H1 (cell line): ENCODE results near the gene PPP2R3C. TPM values are rescaled to one million over a fixed set of nuclear protein-coding genes. Genes with fewer than 3 reads are reported as not detected.

Experiments used
- CTCF ChIA-PET: fragments of 300-600 bp; sonication (Branson Sonifier 250); formaldehyde crosslinking; loops from one replicate; lab custom pipeline; 2021; ENCODE audit not compliant: partially characterized antibody; lab: Charles Lee
- POLR2A ChIA-PET: fragments of 300-600 bp; sonication (Branson Sonifier 250); formaldehyde crosslinking; loops from one replicate; lab custom pipeline; 2021; ENCODE audit warnings: inconsistent platforms; ENCODE audit not compliant: partially characterized antibody; lab: Charles Lee
- DNase-seq, 2 experiments: peaks; one replicate each; pipeline versions ENCODE4 v3.0.0 to v3.0.0-alpha.2; 2010 to 2022; ENCODE audit warnings: low spot score in 2 of 2, low read depth in 1 of 2, mixed read lengths in 1 of 2
- FAIRE-seq: peaks from 2 replicates; lab custom pipeline; 2011; peaks lifted over from hg19 to GRCh38; lab: Jason Lieb, UNC
- H2AFZ ChIP-seq: 2 replicates; pipeline ENCODE4 v1.8.1; 2012; ENCODE audit warnings: low read length, inconsistent platforms
- H2AK5ac ChIP-seq: 2 replicates; pipeline ENCODE4 v1.6.1; 2013; ENCODE audit warnings: low read depth, low read length
- H2BK120ac ChIP-seq: replicated peaks from 2 replicates; pipeline ENCODE3; 2013; ENCODE audit warnings: low read depth, low read length, inconsistent platforms
- H2BK12ac ChIP-seq: 2 replicates; pipeline ENCODE4 v1.6.1; 2013; ENCODE audit warnings: low read depth, low read length
- H2BK15ac ChIP-seq: 2 replicates; pipeline ENCODE4 v1.6.1; 2013; ENCODE audit warnings: low read length
- H2BK20ac ChIP-seq: 2 replicates; pipeline ENCODE4 v1.6.1; 2013; ENCODE audit warnings: low read length
- H2BK5ac ChIP-seq: 2 replicates; pipeline ENCODE4 v1.6.1; 2013; ENCODE audit warnings: low read depth, low read length
- H3K14ac ChIP-seq: 2 replicates; pipeline ENCODE4 v1.6.1; 2013; ENCODE audit warnings: inconsistent platforms; ENCODE audit not compliant: insufficient read length
- H3K18ac ChIP-seq: 2 replicates; pipeline ENCODE4 v1.6.1; 2013; ENCODE audit warnings: low read length; ENCODE audit errors: extremely low read depth
- H3K23ac ChIP-seq: 2 replicates; pipeline ENCODE4 v1.6.1; 2013; ENCODE audit warnings: inconsistent platforms; ENCODE audit not compliant: insufficient read length
- H3K23me2 ChIP-seq: 2 replicates; pipeline ENCODE4 v1.6.1; 2013; ENCODE audit warnings: low read depth, low read length
- H3K27ac ChIP-seq: 2 replicates; pipeline ENCODE4 v1.6.1; 2011; ENCODE audit warnings: low read depth, low read length, inconsistent platforms
- H3K27me3 ChIP-seq, 4 experiments: replicated peaks in 1 of 4; 1 replicate in 1 of 4; 2 replicates in 3 of 4; pipeline versions ENCODE4 v1.6.1 to v1.8.1; 2011 to 2013; ENCODE audit warnings: low read length in 3 of 4, mild to moderate bottlenecking in 3 of 4, inconsistent platforms in 2 of 4, mixed read lengths in 2 of 4, moderate library complexity in 1 of 4; ENCODE audit not compliant: control insufficient read depth in 3 of 4, insufficient read depth in 3 of 4; ENCODE audit errors: extremely low read depth in 1 of 4
- H3K36me3 ChIP-seq, 4 experiments: 2 replicates each; pipeline versions ENCODE4 v1.6.1 to v1.8.1; 2011 to 2013; ENCODE audit warnings: mild to moderate bottlenecking in 4 of 4, low read length in 3 of 4, moderate library complexity in 2 of 4, control low read depth in 1 of 4, inconsistent platforms in 1 of 4; ENCODE audit not compliant: insufficient read depth in 4 of 4, control insufficient read depth in 2 of 4
- H3K4ac ChIP-seq: replicated peaks from 2 replicates; pipeline ENCODE3; 2013; ENCODE audit warnings: low read length, low read depth, mixed read lengths, inconsistent platforms; ENCODE audit not compliant: insufficient read length
- H3K4me1 ChIP-seq, 4 experiments: replicated peaks in 1 of 4; 1 replicate in 1 of 4; 2 replicates in 3 of 4; pipeline versions ENCODE4 v1.6.1 to v1.8.1; 2011 to 2013; ENCODE audit warnings: low read length in 3 of 4, inconsistent platforms in 2 of 4, mixed read lengths in 1 of 4; ENCODE audit not compliant: insufficient read depth in 4 of 4, control insufficient read depth in 3 of 4
- H3K4me2 ChIP-seq, 2 experiments: 2 replicates each; pipeline versions ENCODE4 v1.6.1 to v1.8.1; 2011 to 2013; ENCODE audit warnings: low read depth in 2 of 2, low read length in 2 of 2, control low read depth in 1 of 2, inconsistent platforms in 1 of 2, mild to moderate bottlenecking in 1 of 2; ENCODE audit not compliant: insufficient read depth in 1 of 2
- H3K4me3 ChIP-seq, 4 experiments: fragments of 200-600, 300-600 bp in 1 of 4; sonication (generic), shearing (Covaris generic), sonication (Bioruptor Twin) in 1 of 4; 2 replicates each; pipeline versions ENCODE4 v1.5.1 to v1.8.1; 2011 to 2016; ENCODE audit warnings: low read length in 4 of 4, low read depth in 3 of 4, control low read depth in 2 of 4, inconsistent platforms in 2 of 4, mild to moderate bottlenecking in 2 of 4, mixed read lengths in 1 of 4, moderate library complexity in 1 of 4; ENCODE audit not compliant: insufficient read depth in 2 of 4; ENCODE audit errors: extremely low read depth in 1 of 4
- H3K56ac ChIP-seq: replicated peaks from 2 replicates; pipeline ENCODE3; 2013; ENCODE audit warnings: low read depth, mild to moderate bottlenecking, mixed read lengths, low read length, inconsistent platforms; ENCODE audit not compliant: insufficient read length
- H3K79me1 ChIP-seq: 2 replicates; pipeline ENCODE4 v1.6.1; 2013; ENCODE audit warnings: low read depth, low read length, control low read depth
- H3K79me2 ChIP-seq, 2 experiments: 2 replicates each; pipeline versions ENCODE4 v1.6.1 to v1.8.1; 2012 to 2013; ENCODE audit warnings: low read length in 2 of 2, mild to moderate bottlenecking in 2 of 2, inconsistent platforms in 1 of 2; ENCODE audit not compliant: insufficient read depth in 2 of 2, control insufficient read depth in 1 of 2
- H3K9ac ChIP-seq, 4 experiments: replicated peaks in 1 of 4; 1 replicate in 1 of 4; 2 replicates in 3 of 4; pipeline versions ENCODE4 v1.6.1 to v1.8.1; 2011 to 2013; ENCODE audit warnings: low read depth in 3 of 4, low read length in 3 of 4, control low read depth in 2 of 4, mild to moderate bottlenecking in 2 of 4, moderate library complexity in 2 of 4, inconsistent platforms in 1 of 4; ENCODE audit errors: extremely low read depth in 1 of 4
- H3K9me3 ChIP-seq, 2 experiments: 2 replicates each; pipeline versions ENCODE4 v1.6.1 to v1.8.1; 2012 to 2013; ENCODE audit warnings: mild to moderate bottlenecking in 2 of 2, moderate library complexity in 2 of 2, control low read depth in 1 of 2, inconsistent platforms in 1 of 2, low read depth in 1 of 2, low read length in 1 of 2, mixed read lengths in 1 of 2; ENCODE audit not compliant: insufficient read depth in 2 of 2
- H4K20me1 ChIP-seq, 2 experiments: replicated peaks in 1 of 2; 2 replicates each; pipeline versions ENCODE3 to v1.8.1; 2011 to 2013; ENCODE audit warnings: inconsistent platforms in 2 of 2, low read length in 2 of 2, mild to moderate bottlenecking in 1 of 2; ENCODE audit not compliant: insufficient read depth in 2 of 2, control insufficient read depth in 1 of 2
- H4K5ac ChIP-seq: 2 replicates; pipeline ENCODE4 v1.6.1; 2013; ENCODE audit warnings: low read length, low read depth, mixed read lengths, inconsistent platforms; ENCODE audit not compliant: insufficient read length
- H4K8ac ChIP-seq: 2 replicates; pipeline ENCODE4 v1.8.0; 2013; ENCODE audit warnings: mild to moderate bottlenecking, moderate library complexity, low read length, inconsistent platforms; ENCODE audit not compliant: insufficient read depth; ENCODE audit errors: extremely low read depth
- H4K91ac ChIP-seq: replicated peaks from 2 replicates; pipeline ENCODE3; 2013; ENCODE audit warnings: low read length, mixed read lengths, inconsistent platforms; ENCODE audit not compliant: insufficient read length
- BRCA1 ChIP-seq: IDR thresholded peaks from 2 replicates; pipeline ENCODE4 v1.6.1; 2012; ENCODE audit warnings: low read depth, low read length, improper control_type of control experiment
- CHD1 ChIP-seq: IDR thresholded peaks from 2 replicates; pipeline ENCODE4 v1.6.1; 2012; ENCODE audit warnings: low read depth, low read length, improper control_type of control experiment
- HDAC6 ChIP-seq: IDR thresholded peaks from one replicate; pipeline ENCODE4 v1.7.1; 2012; ENCODE audit warnings: low read depth, mild to moderate bottlenecking, inconsistent platforms, low read length, moderate library complexity
- KDM5A ChIP-seq: fragments of 200-600 bp; IDR thresholded peaks from 2 replicates; pipeline ENCODE4 v1.7.1; 2012; ENCODE audit warnings: mild to moderate bottlenecking, low read length, inconsistent platforms, mixed read lengths
- SIRT6 ChIP-seq: IDR thresholded peaks from one replicate; pipeline ENCODE4 v1.7.1; 2012; ENCODE audit warnings: low read length, inconsistent platforms
- WGBS, 2 experiments: shearing (Covaris generic) in 1 of 2; methylation state at CpG; one replicate each; pipeline versions ENCODE4 v1.1.6 to v1.1.7; 2013 to 2015; ENCODE audit warnings: low lambda C conversion rate in 2 of 2, mixed read lengths in 2 of 2, inconsistent platforms in 1 of 2, low coverage in 1 of 2, missing lambda C conversion rate in 1 of 2; ENCODE audit not compliant: insufficient replicate concordance in 2 of 2, insufficient coverage in 1 of 2, insufficient read length in 1 of 2; ENCODE audit errors: extremely low coverage in 1 of 2, missing lambda C conversion rate in 1 of 2; 5-methylcytosine and 5-hydroxymethylcytosine counted together
- polyA plus RNA-seq, 7 experiments: library from polyadenylated mRNA; depleted of rRNA in 3 of 7; stranded (reverse) in 5 of 7; unstranded in 2 of 7; fragments of >200 nt in 5 of 7; fragments of 200-250 nt in 2 of 7; gene quantifications; 1 replicate in 5 of 7; 2 replicates in 1 of 7; 4 replicates in 1 of 7; pipeline versions ENCODE4 v1.2.1 to v1.2.3, GENCODE V29; 2011 to 2013; ENCODE audit warnings: missing spikeins in 2 of 7, mixed read lengths in 2 of 7
- total RNA-seq: library from RNA; stranded (reverse); fragmentation: NEBNext Ultra II Directional; extraction: Animal tissue kit (Norgen Biotek cat#: 25700); gene quantifications from 2 replicates; pipeline ENCODE4 v1.2.1, GENCODE V29; 2021

Gene PPP2R3C
- total and polyA plus RNA-seq, 2 of the 8 experiments (the other 6 are each of a cell fraction or from before 2014, with no cell fraction given) = 7.1 to 26.7 TPM

DNA sequence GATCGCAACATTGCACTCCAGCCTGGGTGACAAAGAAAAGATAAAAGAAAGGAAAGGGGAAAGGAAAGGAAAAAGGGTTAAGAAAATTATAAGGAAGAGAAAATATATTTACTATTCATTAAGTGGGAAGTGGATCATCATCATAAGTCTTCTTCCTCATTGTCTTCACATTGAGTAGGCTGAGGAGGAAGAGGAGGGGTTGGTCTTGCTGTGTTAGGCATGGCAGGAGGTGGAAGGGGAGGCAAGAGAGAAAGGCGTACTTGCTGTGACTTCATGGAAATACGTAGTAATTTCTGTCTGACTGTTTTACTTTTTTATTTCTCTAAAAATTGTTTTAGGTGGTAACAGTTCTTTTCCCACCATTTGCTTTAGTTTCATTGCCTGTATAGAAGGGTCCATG is 49.6 kb downstream of the PPP2R3C start:
- no peak overlapping the region for H2BK20ac ChIP-seq
- H4K20me1 ChIP-seq = no peaks in the 10 kb centered on the region
- H3K23me2 ChIP-seq = no peaks in the 10 kb centered on the region
- no peak overlapping the region for H3K56ac ChIP-seq
- DNase-seq = no peak
- H3K18ac ChIP-seq = no peak overlapping the region
- FAIRE-seq = no peak
- no peaks in the 10 kb centered on the region for H3K27me3 ChIP-seq
- CTCF ChIA-PET = interaction anchor here (1.0 kb wide), 1 partner anchor 370 kb away, joined by 3 read pairs; no protein-coding TSS in a partner anchor
- H4K8ac ChIP-seq = no peak overlapping the region
- no peaks in the 10 kb centered on the region for H3K9me3 ChIP-seq
- H3K9ac ChIP-seq = no peak overlapping the region
- H3K4me1 ChIP-seq = no peaks in the 10 kb centered on the region
- no peak overlapping the region for H2BK15ac ChIP-seq
- no peaks in the 10 kb centered on the region for H3K79me2 ChIP-seq
- peaks cover 0 to 7% (median 2%) of the 10 kb centered on the region in 4 experiments; a peak in 2 of 8 replicates for H3K36me3 ChIP-seq
- H3K4me3 ChIP-seq = no peak overlapping the region
- no peak overlapping the region for H2BK12ac ChIP-seq
- TF ChIP-seq SIRT6 (no peak), HDAC6 (no peak), BRCA1 (no peak), KDM5A (no peak), CHD1 (no peak)
- POLR2A ChIA-PET = no interaction called here
- no peak overlapping the region for H3K27ac ChIP-seq
- H2BK120ac ChIP-seq = no peak overlapping the region
- no peak overlapping the region for H4K5ac ChIP-seq
- no peak overlapping the region for H2AFZ ChIP-seq
- H2BK5ac ChIP-seq = no peak overlapping the region
- no peaks in the 10 kb centered on the region for H3K79me1 ChIP-seq
- no peak overlapping the region for H3K4ac ChIP-seq
- H4K91ac ChIP-seq = no peak overlapping the region
- H3K23ac ChIP-seq = no peak overlapping the region
- no peak overlapping the region for H3K14ac ChIP-seq
- no peak overlapping the region for H3K4me2 ChIP-seq
- 92% methylated on average over 3 of the region's 3 CpGs; no CpG with 5 or more reads in 1 of the 2 experiments for WGBS, 2 experiments
- no peak overlapping the region for H2AK5ac ChIP-seq
